Esophagus squamous epithelium (tissue), 5 donors: Measurements from ENCODE around the gene TGM3. TPM values are rescaled to one million over a fixed set of nuclear protein-coding genes. Genes with fewer than 3 reads are reported as not detected.

ENCODE experiments used
- DNase-seq: peaks from one replicate; lab custom pipeline; 2025; lab: John Stamatoyannopoulos, UW
- H3K27ac ChIP-seq, 4 donors: fragments of 200-600 bp; sonication (generic); one replicate each; pipeline ENCODE4 v1.5.1; 2016 to 2019; ENCODE audit warnings: mild to moderate bottlenecking in 1 of 4
- H3K27me3 ChIP-seq, 4 donors: fragments of 200-600 bp; sonication (generic); 1 replicate in 3 of 4; 2 replicates in 1 of 4; pipeline versions ENCODE4 v1.5.1 to v1.6.0; 2017 to 2021; ENCODE audit warnings: antibody characterized with exemption in 1 of 4
- H3K36me3 ChIP-seq, 3 donors: fragments of 200-600 bp; sonication (generic); one replicate each; pipeline ENCODE4 v1.5.1; 2016 to 2019
- H3K4me1 ChIP-seq, 3 donors: fragments of 200-600 bp; sonication (generic); one replicate each; pipeline ENCODE4 v1.5.1; 2017 to 2019
- H3K4me3 ChIP-seq, 4 donors: fragments of 200-600 bp; sonication (generic); 1 replicate in 3 of 4; 2 replicates in 1 of 4; pipeline ENCODE4 v1.5.1; 2016 to 2019; ENCODE audit warnings: mild to moderate bottlenecking in 2 of 4, moderate library complexity in 1 of 4
- H3K9me3 ChIP-seq, 3 donors: fragments of 200-600 bp; sonication (generic); one replicate each; pipeline ENCODE4 v1.5.1; 2016 to 2019
- POLR2A ChIP-seq, 4 donors: fragments of 450-650 bp; IDR thresholded peaks; one replicate each; pipeline ENCODE4 v1.6.1; 2017; ENCODE audit warnings: antibody characterized with exemption in 4 of 4, mild to moderate bottlenecking in 4 of 4, moderate library complexity in 3 of 4
- WGBS, 2 donors: methylation state at CpG; one replicate each; pipeline ENCODE4 v1.1.5; 2018; 5-methylcytosine and 5-hydroxymethylcytosine counted together
- intact Hi-C: fragments of 100-400 bp; cut with DNase I; formaldehyde crosslinking; loops from one replicate; pipeline ENCODE4 v1.15.0; 2022
- total RNA-seq, 4 donors: library from RNA; depleted of rRNA; stranded (reverse); fragments of >200 nt; gene quantifications; one replicate each; pipeline ENCODE4 v1.1.0, GENCODE V29; 2016
- TF ChIP-seq, protein P1 (sequence below), 6 experiments: fragments of 450-650 bp in 4 of 6; fragments of 200-600 bp in 2 of 6; sonication (generic) in 2 of 6; IDR thresholded peaks; one replicate each; pipeline ENCODE4 v1.5.1; 2016 to 2019; ENCODE audit warnings: antibody characterized with exemption in 6 of 6, mild to moderate bottlenecking in 4 of 6, moderate library complexity in 4 of 6
- donor health status: DM: yes; HTN: yes; CAD: no.

TGM3 gene
- total RNA-seq, 4 donors from 2014 or later = 626 to 2,995 (median 1,370) TPM

DNA sequence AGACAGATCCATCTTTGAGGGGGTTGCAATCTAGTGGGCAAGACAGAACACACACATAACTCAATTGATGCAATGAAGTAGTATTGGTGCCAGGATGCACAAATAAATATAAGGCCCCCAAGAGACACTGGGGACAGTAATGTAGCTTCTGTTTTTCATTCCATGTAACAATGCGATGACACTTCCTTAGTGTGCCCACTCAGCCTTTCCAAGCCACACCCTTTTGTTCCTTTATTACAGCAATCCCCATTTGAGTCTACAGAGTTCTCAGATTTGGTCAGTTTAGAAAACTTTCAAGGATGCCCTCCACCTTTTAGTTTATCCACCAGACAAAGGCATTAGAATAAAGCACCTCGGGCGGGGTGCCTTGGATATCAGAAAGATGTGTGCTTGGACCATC, 15.5 kb downstream of the TGM3 start:
- Histone ChIP-seq H3K4me1 (peaks cover 6 to 33% (median 8%) of the 10 kb centered on the region in 3 donors), H3K27ac (no peak overlapping the region), H3K4me3 (no peak overlapping the region), H3K9me3 (no peaks in the 10 kb centered on the region), H3K36me3 (peaks cover 0 to 6% (median 0%) of the 10 kb centered on the region in 3 donors), H3K27me3 (no peaks in the 10 kb centered on the region)
- no peak for TF ChIP-seq POLR2A (IDR thresholded peaks at IDR 0.05)
- TF ChIP-seq, protein P1, sequence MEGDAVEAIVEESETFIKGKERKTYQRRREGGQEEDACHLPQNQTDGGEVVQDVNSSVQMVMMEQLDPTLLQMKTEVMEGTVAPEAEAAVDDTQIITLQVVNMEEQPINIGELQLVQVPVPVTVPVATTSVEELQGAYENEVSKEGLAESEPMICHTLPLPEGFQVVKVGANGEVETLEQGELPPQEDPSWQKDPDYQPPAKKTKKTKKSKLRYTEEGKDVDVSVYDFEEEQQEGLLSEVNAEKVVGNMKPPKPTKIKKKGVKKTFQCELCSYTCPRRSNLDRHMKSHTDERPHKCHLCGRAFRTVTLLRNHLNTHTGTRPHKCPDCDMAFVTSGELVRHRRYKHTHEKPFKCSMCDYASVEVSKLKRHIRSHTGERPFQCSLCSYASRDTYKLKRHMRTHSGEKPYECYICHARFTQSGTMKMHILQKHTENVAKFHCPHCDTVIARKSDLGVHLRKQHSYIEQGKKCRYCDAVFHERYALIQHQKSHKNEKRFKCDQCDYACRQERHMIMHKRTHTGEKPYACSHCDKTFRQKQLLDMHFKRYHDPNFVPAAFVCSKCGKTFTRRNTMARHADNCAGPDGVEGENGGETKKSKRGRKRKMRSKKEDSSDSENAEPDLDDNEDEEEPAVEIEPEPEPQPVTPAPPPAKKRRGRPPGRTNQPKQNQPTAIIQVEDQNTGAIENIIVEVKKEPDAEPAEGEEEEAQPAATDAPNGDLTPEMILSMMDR (IDR thresholded peaks at IDR 0.05) = no peak
- intact Hi-C loops = no loop called here
- 80 to 88% methylated on average over 3 of the region's 3 CpGs for WGBS, 2 donors
- DNase-seq = no peak

DNA sequence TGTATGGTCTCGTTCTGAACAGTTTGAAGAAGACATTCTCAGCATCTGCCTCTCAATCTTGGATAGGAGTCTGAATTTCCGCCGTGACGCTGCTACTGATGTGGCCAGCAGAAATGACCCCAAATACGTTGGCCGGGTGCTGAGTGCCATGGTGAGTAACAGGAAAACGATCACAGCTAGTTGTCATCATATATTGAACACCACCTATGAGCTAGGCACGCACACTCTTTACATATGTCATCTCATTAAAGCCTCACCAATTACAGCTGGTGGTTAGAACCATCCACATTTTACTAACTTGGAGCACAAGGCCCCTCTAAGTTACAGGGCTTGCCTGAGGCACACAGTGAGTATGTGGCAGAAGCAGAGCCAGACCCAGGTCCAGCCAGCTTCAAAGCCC, 17.1 kb downstream of the TGM3 start:
- peak overlapping the region in 1 of 4 donors; percentile 19 for H3K27ac ChIP-seq
- 92 to 94% methylated on average over 7 to 8 of the region's 8 CpGs for WGBS, 2 donors

DNA sequence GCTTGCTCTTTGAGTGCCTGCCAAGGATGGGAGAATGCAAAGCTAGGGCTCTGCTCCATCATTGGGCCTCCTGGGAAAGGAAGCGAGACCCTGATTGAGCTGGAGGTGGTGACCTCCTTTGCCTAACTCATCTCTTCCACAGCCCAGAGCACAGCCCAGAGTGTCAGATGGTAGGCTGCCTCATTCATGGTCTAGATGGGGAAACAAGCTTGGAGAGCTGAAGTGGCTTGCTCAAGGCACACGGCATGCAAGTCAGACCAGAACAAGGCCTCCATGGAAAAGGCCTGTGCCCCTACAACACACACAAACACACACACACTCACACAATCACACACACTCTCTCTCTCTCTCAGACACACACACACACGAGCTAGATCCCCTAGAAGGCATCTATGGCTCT, 17.5 kb downstream of the TGM3 start:
- H3K27me3 ChIP-seq = no peaks in the 10 kb centered on the region
- H3K4me3 ChIP-seq = no peak overlapping the region
- 75 to 100% methylated on average over 2 of the region's 3 CpGs for WGBS, 2 donors
- peak overlapping the region in 2 of 4 donors; percentile 19 to 81 for H3K27ac ChIP-seq
- no peaks in the 10 kb centered on the region for H3K9me3 ChIP-seq
- H3K36me3 ChIP-seq = peaks cover 0 to 11% (median 0%) of the 10 kb centered on the region in 3 donors
- TF ChIP-seq POLR2A (IDR thresholded peaks at IDR 0.05) = no peak
- TF ChIP-seq, protein P1 (IDR thresholded peaks at IDR 0.05) = no peak
- H3K4me1 ChIP-seq = peaks cover 6 to 38% (median 8%) of the 10 kb centered on the region in 3 donors
- no peak for DNase-seq
- intact Hi-C loops = no loop called here

More for the DNA sequence above, 17.1 kb downstream of the TGM3 start:
- peaks cover 0 to 11% (median 0%) of the 10 kb centered on the region in 3 donors for H3K36me3 ChIP-seq
- no peaks in the 10 kb centered on the region for H3K9me3 ChIP-seq
- TF ChIP-seq, protein P1 (IDR thresholded peaks at IDR 0.05) = no peak
- no peak for TF ChIP-seq POLR2A (IDR thresholded peaks at IDR 0.05)
- intact Hi-C loops = no loop called here
- H3K4me1 ChIP-seq = peaks cover 6 to 38% (median 8%) of the 10 kb centered on the region in 3 donors
- H3K4me3 ChIP-seq = no peak overlapping the region
- DNase-seq = no peak
- H3K27me3 ChIP-seq = no peaks in the 10 kb centered on the region

DNA sequence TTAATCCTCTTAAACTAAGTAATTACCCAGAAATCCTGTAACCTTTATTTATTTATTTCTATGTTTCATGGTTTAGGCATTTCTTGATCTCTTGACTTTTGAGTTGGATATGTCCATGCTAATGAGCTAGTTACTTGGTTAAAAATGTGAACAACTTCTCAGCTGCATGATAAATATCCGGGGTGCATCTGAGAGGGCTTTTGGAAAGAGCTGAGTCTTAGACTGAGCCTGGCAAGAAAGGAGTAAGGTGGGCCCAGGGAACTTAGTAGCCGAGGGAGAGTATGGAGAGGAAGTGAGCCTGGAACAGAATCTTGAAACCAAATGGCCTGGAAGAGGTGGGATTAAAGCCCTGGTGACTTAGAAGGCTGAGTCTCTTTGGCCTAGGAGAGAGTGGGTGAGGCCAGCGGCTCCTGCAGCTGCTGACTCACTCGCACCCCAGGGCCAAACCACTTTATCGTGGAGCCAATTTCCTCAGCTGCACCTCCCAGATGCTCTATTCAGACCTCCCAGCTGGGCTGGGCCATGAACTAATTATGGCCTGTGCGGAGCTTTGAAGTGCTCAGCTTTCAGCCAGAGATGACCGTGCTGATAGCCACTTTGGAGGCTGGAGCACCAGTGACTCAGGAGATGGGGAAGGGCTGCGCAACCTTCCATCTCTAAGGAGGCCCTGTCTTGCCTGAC, 19.1 kb downstream of the TGM3 start:
- TF ChIP-seq POLR2A (IDR thresholded peaks at IDR 0.05) = no peak
- TF ChIP-seq, protein P1 (IDR thresholded peaks at IDR 0.05) = no peak
- 21 to 38% methylated on average over 5 of the region's 8 CpGs for WGBS, 2 donors
- Histone ChIP-seq H3K4me3 (no peak overlapping the region), H3K4me1 (peaks cover 6 to 46% (median 8%) of the 10 kb centered on the region in 3 donors), H3K36me3 (peaks cover 0 to 7% (median 0%) of the 10 kb centered on the region in 3 donors), H3K27ac (peak overlapping the region; percentile 53 to 81 (median 71)), H3K27me3 (no peaks in the 10 kb centered on the region), H3K9me3 (no peaks in the 10 kb centered on the region)
- intact Hi-C loops = no loop called here
- no peak for DNase-seq

DNA sequence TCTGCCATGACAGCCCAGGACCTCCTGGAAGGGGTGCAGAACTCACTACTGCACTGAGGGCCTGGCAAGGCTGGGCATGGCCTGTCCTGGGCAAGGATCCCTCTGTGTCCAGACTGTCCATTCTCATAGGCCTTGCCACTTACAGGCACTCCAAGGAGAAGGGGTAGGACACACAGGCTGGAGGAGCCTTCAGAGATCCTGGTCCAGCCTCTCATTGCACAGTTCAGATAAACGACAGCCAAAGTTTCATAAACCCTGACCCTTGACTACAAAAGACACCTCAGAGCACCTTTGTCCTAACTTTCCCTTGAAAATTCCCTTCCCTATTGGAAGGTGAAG, 19.6 kb downstream of the TGM3 start:
- Histone ChIP-seq H3K9me3 (no peaks in the 10 kb centered on the region), H3K27me3 (no peaks in the 10 kb centered on the region), H3K36me3 (peaks cover 0 to 5% (median 0%) of the 10 kb centered on the region in 3 donors), H3K4me3 (no peak overlapping the region), H3K4me1 (peaks cover 6 to 51% (median 8%) of the 10 kb centered on the region in 3 donors), H3K27ac (peak overlapping the region in 3 of 4 donors; percentile 68 to 81 (median 74))
- TF ChIP-seq, protein P1 (IDR thresholded peaks at IDR 0.05) = no peak
- no peak for TF ChIP-seq POLR2A (IDR thresholded peaks at IDR 0.05)
- intact Hi-C loops = no loop called here
- WGBS, 2 donors = 80% methylated on average over 1 of the region's 1 CpG; no CpG with 5 or more reads in 1 of the 2 donors
- no peak for DNase-seq
